HCT116 (cell line): ENCODE results near the gene RNF130. TPM values are rescaled to one million over a fixed set of nuclear protein-coding genes. Genes with fewer than 3 reads are reported as not detected.

ENCODE experiments used
- ATAC-seq: fragments of 200-7000 bp; cut with Tn5 transposase; 2 replicates; pipeline ENCODE4 v1.9.1; 2020; ENCODE audit warnings: mild to moderate bottlenecking, moderate library complexity
- BruUV-seq: library from RNA; stranded (reverse); fragments of 400-500 nt; replicated peaks from 2 replicates; lab custom pipeline; 2021; lab: Mats Ljungman, UMichigan
- CTCF ChIA-PET: fragments of 300-600 bp; sonication (Branson Sonifier 250); formaldehyde crosslinking; loops from one replicate; lab custom pipeline; 2021; ENCODE audit warnings: antibody characterized with exemption; lab: Charles Lee
- POLR2A ChIA-PET: fragments of 300-600, 350-600 bp; sonication (Branson Sonifier 250); formaldehyde crosslinking; loops from one replicate; lab custom pipeline; 2021; ENCODE audit warnings: antibody characterized with exemption; lab: Charles Lee
- RAD21 ChIA-PET, 2 experiments: fragments of 300-600 bp; sonication (Branson Sonifier 250); formaldehyde crosslinking; loops; one replicate each; lab custom pipeline; 2023; ENCODE audit warnings: low total read pairs in 2 of 2; ENCODE audit not compliant: uncharacterized antibody in 2 of 2, unreplicated experiment in 2 of 2, low non-redundant PET in 1 of 2; lab: Charles Lee
- DNase-seq: peaks from one replicate; pipeline ENCODE4 v3.0.0-alpha.2; 2010; ENCODE audit warnings: low read depth, low spot score
- H2AFZ ChIP-seq: fragments of 200-600 bp; shearing (Covaris generic), sonication (generic); 2 replicates; pipeline ENCODE4 v1.6.1; 2017; ENCODE audit warnings: low read depth, mixed run types, mixed read lengths, antibody characterized with exemption, low read length; ENCODE audit not compliant: poor library complexity, severe bottlenecking
- H3K27ac ChIP-seq: 2 replicates; pipeline ENCODE4 v1.5.1; 2012; ENCODE audit warnings: low read depth, low read length
- H3K27me3 ChIP-seq: fragments of 200-600 bp; sonication (generic); 2 replicates; pipeline ENCODE4 v1.6.1; 2016; ENCODE audit warnings: mixed run types, low read length, mixed read lengths; ENCODE audit not compliant: insufficient read depth
- H3K36me3 ChIP-seq, 2 experiments: fragments of 200-500 bp in 1 of 2; fragments of 200-600 bp in 1 of 2; sonication (Bioruptor generic) in 1 of 2; sonication (generic) in 1 of 2; 2 replicates each; pipeline versions ENCODE4 v1.5.1 to v1.6.1; 2014 to 2016; ENCODE audit warnings: low read length in 2 of 2, inconsistent platforms in 1 of 2, mixed read lengths in 1 of 2, mixed run types in 1 of 2; ENCODE audit not compliant: insufficient read depth in 2 of 2, control insufficient read depth in 1 of 2
- H3K4me1 ChIP-seq, 2 experiments: fragments of 200-600 bp in 1 of 2; sonication (generic) in 1 of 2; 2 replicates each; pipeline versions ENCODE4 v1.5.1 to v1.6.1; 2012 to 2017; ENCODE audit warnings: low read length in 2 of 2, inconsistent platforms in 1 of 2, mild to moderate bottlenecking in 1 of 2, mixed read lengths in 1 of 2, mixed run types in 1 of 2, moderate library complexity in 1 of 2; ENCODE audit not compliant: insufficient read depth in 2 of 2, control insufficient read depth in 1 of 2
- H3K4me2 ChIP-seq: fragments of 200-600 bp; sonication (generic); 2 replicates; pipeline ENCODE4 v1.6.1; 2017; ENCODE audit warnings: mixed run types, low read length, mixed read lengths
- H3K4me3 ChIP-seq, 2 experiments: fragments of 200-600 bp in 1 of 2; sonication (generic) in 1 of 2; replicated peaks in 1 of 2; 2 replicates each; pipeline ENCODE4 v1.5.1; 2011 to 2016; ENCODE audit warnings: low read length in 2 of 2, control low read depth in 1 of 2, low read depth in 1 of 2, mild to moderate bottlenecking in 1 of 2, mixed read lengths in 1 of 2, mixed run types in 1 of 2
- H3K79me2 ChIP-seq: fragments of 200-600 bp; sonication (generic); 2 replicates; pipeline ENCODE4 v1.6.1; 2017; ENCODE audit warnings: mild to moderate bottlenecking, mixed run types, low read length, moderate library complexity, mixed read lengths; ENCODE audit not compliant: insufficient read depth
- H3K9ac ChIP-seq: fragments of 200-600 bp; sonication (generic); 2 replicates; pipeline ENCODE4 v1.6.1; 2016; ENCODE audit warnings: low read length, mixed read lengths
- H3K9me2 ChIP-seq: fragments of 200-600 bp; sonication (generic), shearing (Covaris generic); 2 replicates; pipeline ENCODE4 v1.6.1; 2017; ENCODE audit warnings: mixed run types, mild to moderate bottlenecking, moderate library complexity; ENCODE audit not compliant: insufficient read depth
- H3K9me3 ChIP-seq, 2 experiments: fragments of 200-500 bp in 1 of 2; fragments of 200-600 bp in 1 of 2; sonication (Bioruptor generic) in 1 of 2; sonication (generic) in 1 of 2; 2 replicates each; pipeline ENCODE4 v1.6.1; 2014 to 2017; ENCODE audit warnings: low read length in 2 of 2, mixed read lengths in 2 of 2, inconsistent platforms in 1 of 2, low read depth in 1 of 2, mild to moderate bottlenecking in 1 of 2, mixed run types in 1 of 2, moderate library complexity in 1 of 2; ENCODE audit not compliant: control insufficient read depth in 1 of 2, insufficient read depth in 1 of 2
- H4K20me1 ChIP-seq: fragments of 200-600 bp; sonication (generic), shearing (Covaris generic); 2 replicates; pipeline ENCODE4 v1.6.1; 2017; ENCODE audit warnings: mixed run types, mild to moderate bottlenecking, moderate library complexity; ENCODE audit not compliant: insufficient read depth
- CBX3 ChIP-seq: IDR thresholded peaks from 2 replicates; pipeline ENCODE4 v1.6.1; 2012; ENCODE audit warnings: low read depth
- EGR1 ChIP-seq: IDR thresholded peaks from 2 replicates; pipeline ENCODE4 v1.6.1; 2012; ENCODE audit warnings: low read depth
- ELF1 ChIP-seq: IDR thresholded peaks from 2 replicates; pipeline ENCODE4 v1.6.1; 2012; ENCODE audit warnings: low read depth, borderline replicate concordance
- EZH2phosphoT487 ChIP-seq: fragments of 200-600 bp; IDR thresholded peaks from 2 replicates; pipeline ENCODE4 v1.6.1; 2018; ENCODE audit warnings: antibody characterized with exemption, borderline replicate concordance
- FOSL1 ChIP-seq: IDR thresholded peaks from 2 replicates; pipeline ENCODE4 v1.6.1; 2012; ENCODE audit warnings: low read depth
- JUND ChIP-seq: IDR thresholded peaks from 2 replicates; pipeline ENCODE4 v1.6.1; 2012
- POLR2A ChIP-seq: IDR thresholded peaks from 2 replicates; pipeline ENCODE4 v1.7.0; 2011; ENCODE audit warnings: borderline replicate concordance; ENCODE audit not compliant: insufficient read depth, insufficient read length; ENCODE audit errors: extremely low read depth
- POLR2AphosphoS5 ChIP-seq: IDR thresholded peaks from 2 replicates; pipeline ENCODE4 v1.6.1; 2011; ENCODE audit warnings: mild to moderate bottlenecking, low read depth, low read length, moderate library complexity
- SIN3A ChIP-seq: IDR thresholded peaks from 2 replicates; pipeline ENCODE4 v1.6.1; 2012; ENCODE audit warnings: low read depth
- SP1 ChIP-seq: IDR thresholded peaks from 2 replicates; pipeline ENCODE4 v1.6.1; 2012; ENCODE audit warnings: low read depth
- SRF ChIP-seq: IDR thresholded peaks from 2 replicates; pipeline ENCODE4 v1.6.1; 2012; ENCODE audit warnings: low read depth
- YY1 ChIP-seq: IDR thresholded peaks from 2 replicates; pipeline ENCODE4 v1.6.1; 2011; ENCODE audit warnings: low read length, low read depth, moderate library complexity, mild to moderate bottlenecking; ENCODE audit not compliant: insufficient replicate concordance; ENCODE audit errors: extremely low read depth
- ZNF274 ChIP-seq: fragments of 200-500 bp; sonication (Bioruptor generic); IDR thresholded peaks from 2 replicates; pipeline ENCODE4 v1.6.1; 2014; ENCODE audit warnings: mild to moderate bottlenecking, low read depth, low read length, inconsistent platforms
- intact Hi-C: fragments of 100-400 bp; cut with micrococcal nuclease; formaldehyde crosslinking; loops from 2 replicates; pipeline ENCODE4 v1.10.0; 2022
- total RNA-seq: library from RNA; stranded (reverse); gene quantifications from one replicate; pipeline ENCODE4 v1.2.1, GENCODE V29; 2021; ENCODE audit not compliant: unreplicated experiment
- TF ChIP-seq, protein P1 (sequence below): IDR thresholded peaks from 2 replicates; pipeline ENCODE4 v1.6.1; 2012
- TF ChIP-seq, protein P2 (sequence below): IDR thresholded peaks from 2 replicates; pipeline ENCODE4 v1.6.1; 2011; ENCODE audit warnings: mild to moderate bottlenecking, low read length, moderate library complexity; ENCODE audit not compliant: insufficient replicate concordance; ENCODE audit errors: extremely low read depth

The RNF130 gene
- total RNA-seq, 1 experiment from 2014 or later: 34.9 TPM

DNA sequence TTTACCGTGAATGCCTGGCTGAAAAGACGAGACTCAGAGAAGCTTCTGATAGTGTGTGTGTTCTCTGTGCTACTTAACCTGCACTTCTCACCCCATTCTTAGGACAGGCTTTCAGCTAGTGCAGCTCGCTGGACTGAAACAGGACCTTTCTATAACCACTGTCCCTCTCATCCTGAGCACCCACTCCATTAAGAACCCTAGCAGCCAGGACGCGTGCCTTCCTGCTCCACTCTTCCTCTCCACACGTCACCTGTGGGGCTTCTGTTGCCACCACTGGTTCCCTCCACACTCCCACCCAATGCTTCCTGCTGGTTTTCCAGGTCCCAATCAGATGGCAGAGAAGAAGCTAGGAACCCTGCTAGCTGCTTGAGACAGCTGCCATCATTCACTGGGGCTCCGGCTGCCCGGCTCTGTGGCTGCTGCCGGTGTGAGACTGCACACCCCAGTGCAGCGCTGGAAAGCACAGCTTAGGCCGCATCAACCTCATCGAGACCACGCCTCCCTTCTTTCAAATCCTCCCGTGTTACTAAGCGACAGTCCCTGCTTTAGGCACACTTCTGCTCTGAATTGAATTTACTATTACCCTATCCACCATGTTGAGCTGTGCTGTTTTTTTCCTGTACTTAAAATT, 44.0 kb downstream of the RNF130 start:
- Histone ChIP-seq H3K27ac (no peak overlapping the region), H2AFZ (no peak overlapping the region), H3K4me1 (no peaks in the 10 kb centered on the region), H4K20me1 (no peaks in the 10 kb centered on the region), H3K79me2 (no peaks in the 10 kb centered on the region), H3K27me3 (no peaks in the 10 kb centered on the region), H3K9ac (no peak overlapping the region), H3K4me3 (no peak overlapping the region), H3K36me3 (no peaks in the 10 kb centered on the region), H3K9me3 (no peaks in the 10 kb centered on the region), H3K4me2 (no peak overlapping the region), H3K9me2 (no peaks in the 10 kb centered on the region)
- no peak for DNase-seq
- intact Hi-C loops: no loop called here
- CTCF ChIA-PET: no interaction called here
- TF ChIP-seq YY1: no peak
- RAD21 ChIA-PET: no interaction called here
- ATAC-seq: no peak
- POLR2A ChIA-PET: no interaction called here
- no TSS peak for BruUV-seq

DNA sequence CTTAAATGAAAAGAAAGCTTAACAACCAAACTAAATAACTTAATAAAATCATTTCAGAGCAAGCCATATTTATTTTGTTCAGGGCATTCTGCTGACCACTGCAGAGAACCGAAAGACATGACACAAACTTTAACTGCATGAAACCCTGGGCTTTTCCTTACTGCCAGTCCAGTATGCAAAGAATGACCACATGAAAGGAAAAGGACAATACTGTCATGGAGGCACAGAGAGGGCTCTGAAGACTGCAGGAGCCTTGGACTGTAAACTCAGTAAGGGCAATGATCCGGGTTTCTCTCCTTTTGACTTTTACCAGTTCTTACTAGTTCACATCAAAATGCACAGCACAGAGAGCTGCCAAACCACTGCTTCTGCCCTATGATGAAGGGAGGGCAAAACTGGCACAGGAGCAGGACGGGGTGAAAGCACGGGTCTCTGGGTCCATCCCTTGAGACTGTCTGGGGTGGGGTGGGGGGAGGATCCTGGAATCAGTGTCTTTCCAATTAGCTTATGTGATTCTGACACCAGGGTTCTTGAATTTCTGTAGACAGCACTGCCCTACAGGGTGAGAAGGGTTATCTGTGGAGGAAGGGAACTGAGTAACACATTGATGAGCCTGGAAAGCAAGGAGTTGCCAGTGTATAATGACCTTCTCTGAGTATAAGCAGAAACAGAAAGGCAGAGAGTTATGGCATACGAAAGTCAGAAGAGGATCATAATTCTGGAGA, 44.7 kb downstream of the RNF130 start:
- DNase-seq: no peak
- no peak overlapping the region for H3K4me3 ChIP-seq
- ChIA-PET POLR2A (no interaction called here), CTCF (no interaction called here), RAD21 (no interaction called here)
- H3K4me1 ChIP-seq: no peaks in the 10 kb centered on the region
- BruUV-seq: no TSS peak
- H3K9me3 ChIP-seq: no peaks in the 10 kb centered on the region
- H3K27me3 ChIP-seq: no peaks in the 10 kb centered on the region
- H3K9ac ChIP-seq: no peak overlapping the region
- no peak overlapping the region for H3K27ac ChIP-seq
- no peaks in the 10 kb centered on the region for H3K9me2 ChIP-seq
- intact Hi-C loops: no loop called here
- H3K4me2 ChIP-seq: no peak overlapping the region
- no peaks in the 10 kb centered on the region for H4K20me1 ChIP-seq
- no peak overlapping the region for H2AFZ ChIP-seq
- ATAC-seq: no peak
- TF ChIP-seq ZNF274 (no peak), SIN3A (no peak), SRF (no peak), JUND (no peak), SP1 (no peak), FOSL1 (no peak), EGR1 (no peak), POLR2AphosphoS5 (no peak), EZH2phosphoT487 (no peak), POLR2A (no peak), CBX3 (no peak), ELF1 (no peak)
- TF ChIP-seq, protein P1, sequence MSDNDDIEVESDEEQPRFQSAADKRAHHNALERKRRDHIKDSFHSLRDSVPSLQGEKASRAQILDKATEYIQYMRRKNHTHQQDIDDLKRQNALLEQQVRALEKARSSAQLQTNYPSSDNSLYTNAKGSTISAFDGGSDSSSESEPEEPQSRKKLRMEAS: no peak
- TF ChIP-seq, protein P2, sequence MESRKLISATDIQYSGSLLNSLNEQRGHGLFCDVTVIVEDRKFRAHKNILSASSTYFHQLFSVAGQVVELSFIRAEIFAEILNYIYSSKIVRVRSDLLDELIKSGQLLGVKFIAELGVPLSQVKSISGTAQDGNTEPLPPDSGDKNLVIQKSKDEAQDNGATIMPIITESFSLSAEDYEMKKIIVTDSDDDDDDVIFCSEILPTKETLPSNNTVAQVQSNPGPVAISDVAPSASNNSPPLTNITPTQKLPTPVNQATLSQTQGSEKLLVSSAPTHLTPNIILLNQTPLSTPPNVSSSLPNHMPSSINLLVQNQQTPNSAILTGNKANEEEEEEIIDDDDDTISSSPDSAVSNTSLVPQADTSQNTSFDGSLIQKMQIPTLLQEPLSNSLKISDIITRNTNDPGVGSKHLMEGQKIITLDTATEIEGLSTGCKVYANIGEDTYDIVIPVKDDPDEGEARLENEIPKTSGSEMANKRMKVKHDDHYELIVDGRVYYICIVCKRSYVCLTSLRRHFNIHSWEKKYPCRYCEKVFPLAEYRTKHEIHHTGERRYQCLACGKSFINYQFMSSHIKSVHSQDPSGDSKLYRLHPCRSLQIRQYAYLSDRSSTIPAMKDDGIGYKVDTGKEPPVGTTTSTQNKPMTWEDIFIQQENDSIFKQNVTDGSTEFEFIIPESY: no peak
- no peaks in the 10 kb centered on the region for H3K36me3 ChIP-seq
- H3K79me2 ChIP-seq: no peaks in the 10 kb centered on the region
